Measurements from ENCODE around the gene SUGP2. TPM values are rescaled to one million over a fixed set of nuclear protein-coding genes. Genes with fewer than 3 reads are reported as not detected.

SUGP2 gene
- total RNA-seq, 1 experiment from 2014 or later, result 95.2 TPM

DNA sequence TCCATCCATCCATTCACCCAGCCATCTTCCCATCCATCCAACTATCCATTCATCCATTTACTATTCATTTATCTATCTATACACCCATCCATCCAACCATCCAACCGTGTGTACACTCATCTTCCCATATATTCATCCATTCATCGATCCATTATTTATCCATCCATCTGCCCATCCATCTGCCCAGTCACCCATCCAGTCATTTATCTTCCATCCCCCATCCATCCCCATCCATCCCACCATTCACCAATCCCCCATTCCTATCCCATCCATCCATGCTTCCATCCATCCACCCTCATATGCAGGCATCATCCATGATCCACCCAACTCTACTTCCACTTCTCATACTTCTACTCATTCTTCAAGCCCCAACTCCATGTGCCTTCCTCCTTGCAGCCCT, 78.3 kb downstream of the SUGP2 start:
- no peaks in the 10 kb centered on the region for H4K20me1 ChIP-seq (ENCODE audit: control insufficient read depth, insufficient read depth, insufficient read length)
- no peak overlapping the region for H2BK15ac ChIP-seq (ENCODE audit: low read depth, low read length)
- no peak overlapping the region for H2AK5ac ChIP-seq (ENCODE audit: insufficient read length, low read length)
- H3K9me3 ChIP-seq (ENCODE audit: control insufficient read depth, low read depth, low read length), result no peaks in the 10 kb centered on the region
- 100% methylated on average over 2 of the region's 2 CpGs for WGBS (ENCODE audit: extremely low coverage, insufficient read length, low lambda C conversion rate)
- no peak overlapping the region for H4K8ac ChIP-seq (replicated peaks; ENCODE audit: insufficient read length, low read depth, low read length)
- H3K9ac ChIP-seq (ENCODE audit: extremely low read depth, insufficient read length, low read length), result no peak overlapping the region
- peaks cover 35% of the 10 kb centered on the region for H3K27me3 Mint-ChIP-seq (ENCODE audit: low read depth)
- no peak overlapping the region for H2BK120ac ChIP-seq (ENCODE audit: low read depth, low read length, poor library complexity, severe bottlenecking)
- H2BK20ac ChIP-seq (ENCODE audit: low read depth, low read length, poor library complexity, severe bottlenecking), result no peak overlapping the region
- no peak overlapping the region for H3K23ac ChIP-seq (ENCODE audit: insufficient read length, low read depth, low read length)
- H3K23me2 ChIP-seq (ENCODE audit: insufficient read length, low read depth, low read length, poor library complexity, severe bottlenecking), result no peaks in the 10 kb centered on the region
- H3K4me1 ChIP-seq (ENCODE audit: insufficient read depth, low read length), result no peaks in the 10 kb centered on the region
- no peak overlapping the region for H2BK5ac ChIP-seq (ENCODE audit: insufficient read length, low read length)
- no peak overlapping the region for H3K4me2 ChIP-seq (ENCODE audit: insufficient read depth, insufficient read length, low read length)
- no peaks in the 10 kb centered on the region for H3K4me1 Mint-ChIP-seq
- no peak overlapping the region for H3K4me3 Mint-ChIP-seq
- H2BK12ac ChIP-seq (ENCODE audit: insufficient read length, low read depth, low read length), result no peak overlapping the region
- H3K79me1 ChIP-seq (ENCODE audit: insufficient read depth, low read depth, low read length, poor library complexity, severe bottlenecking), result no peaks in the 10 kb centered on the region
- no peak overlapping the region for H4K5ac ChIP-seq (ENCODE audit: insufficient read length, low read depth, low read length)
- H3K4ac ChIP-seq (ENCODE audit: low read depth, low read length), result no peak overlapping the region
- H3K18ac ChIP-seq (ENCODE audit: insufficient read length, low read depth, low read length), result no peak overlapping the region
- no peak overlapping the region for H3K27ac Mint-ChIP-seq
- no peak for DNase-seq
- H4K91ac ChIP-seq (ENCODE audit: insufficient read length, low read depth, low read length), result no peak overlapping the region
- H3K36me3 Mint-ChIP-seq (ENCODE audit: insufficient read depth in 1 of 3, low read depth in 3 of 3), result no peaks in the 10 kb centered on the region
- no peaks in the 10 kb centered on the region for H3K79me2 ChIP-seq (ENCODE audit: insufficient read depth, low read length)
- peaks cover 0 to 3% of the 10 kb centered on the region in 2 experiments; a peak in 2 of 5 replicates for H3K9me3 Mint-ChIP-seq
- TF ChIP-seq CTCF (conservative IDR thresholded peaks at IDR 0.05), result no peak
- no peak overlapping the region for H3K56ac ChIP-seq (ENCODE audit: insufficient read length, low read depth, low read length)
- H3K27me3 ChIP-seq (ENCODE audit: insufficient read depth, low read length), result no peaks in the 10 kb centered on the region
- no peak overlapping the region for H3T11ph ChIP-seq (ENCODE audit: low read length)
- no peak overlapping the region for H2AFZ ChIP-seq (ENCODE audit: low read length)
- H3K14ac ChIP-seq (ENCODE audit: insufficient read depth, low read length), result no peak overlapping the region; the same call in 1 of the 2 replicates
- no peak overlapping the region for H3K27ac ChIP-seq (ENCODE audit: insufficient read length, low read depth, low read length)
